Fibroblast of lung (primary cell): Measurements from ENCODE around the gene B3GNT9.

Experiments used
- CTCF ChIP-seq, 2 donors: IDR thresholded peaks in 1 of 2; conservative IDR thresholded peaks in 1 of 2; 1 replicate in 1 of 2; 2 replicates in 1 of 2; pipeline ENCODE4 v1.5.1; 2011 to 2012; ENCODE audit warnings: low read length in 2 of 2, control low read depth in 1 of 2, inconsistent platforms in 1 of 2, low read depth in 1 of 2, mild to moderate bottlenecking in 1 of 2
- EZH2 ChIP-seq: IDR thresholded peaks from 2 replicates; pipeline ENCODE4 v1.5.1; 2012; ENCODE audit warnings: low read length, control low read depth, mild to moderate bottlenecking; ENCODE audit errors: missing control alignments

GRCh38 chr16:67183627-67184452 lies 33.0 kb upstream of the B3GNT9 start, which contains the start of gene MATCAP1:
- no peak for TF ChIP-seq EZH2
- no peak for TF ChIP-seq CTCF (conservative IDR thresholded peaks at IDR 0.05 in 1 of 2, IDR thresholded peaks at IDR 0.05 in 1 of 2; ENCODE audit: low read depth in 1 of 2, low read length in 2 of 2)
